CD14-positive monocyte (primary cell): Measurements from ENCODE around the gene C1QC. TPM values are rescaled to one million over a fixed set of nuclear protein-coding genes. Genes with fewer than 3 reads are reported as not detected.

ENCODE experiments used
- DNase-seq, 3 donors: peaks; one replicate each; pipeline ENCODE4 v3.0.0-alpha.2; 2011 to 2022
- H2AFZ ChIP-seq: 2 replicates; pipeline ENCODE4 v1.6.0; 2012; ENCODE audit warnings: mild to moderate bottlenecking, low read depth, low read length, inconsistent platforms; ENCODE audit not compliant: insufficient read depth, poor library complexity, severe bottlenecking
- H3K27ac ChIP-seq, 2 donors: 1 replicate in 1 of 2; 2 replicates in 1 of 2; pipeline ENCODE4 v1.5.1; 2012 to 2013; ENCODE audit warnings: low read length in 2 of 2, control low read depth in 1 of 2, inconsistent platforms in 1 of 2, low read depth in 1 of 2, mild to moderate bottlenecking in 1 of 2
- H3K27me3 ChIP-seq, 2 donors: one replicate each; pipeline versions ENCODE4 v1.6.0 to v1.6.1; 2011 to 2013; ENCODE audit warnings: low read length in 2 of 2; ENCODE audit not compliant: control insufficient read depth in 2 of 2, insufficient read depth in 2 of 2
- H3K36me3 ChIP-seq, 2 donors: replicated peaks in 1 of 2; 1 replicate in 1 of 2; 2 replicates in 1 of 2; pipeline versions ENCODE4 v1.5.1 to v1.6.1; 2012 to 2013; ENCODE audit warnings: low read length in 2 of 2, control low read depth in 1 of 2, inconsistent platforms in 1 of 2, mild to moderate bottlenecking in 1 of 2; ENCODE audit not compliant: insufficient read depth in 2 of 2, control insufficient read depth in 1 of 2
- H3K4me1 ChIP-seq, 2 donors: 1 replicate in 1 of 2; 2 replicates in 1 of 2; pipeline versions ENCODE4 v1.5.1 to v1.6.1; 2012 to 2013; ENCODE audit warnings: low read length in 2 of 2, control low read depth in 1 of 2, inconsistent platforms in 1 of 2, mild to moderate bottlenecking in 1 of 2, moderate library complexity in 1 of 2; ENCODE audit not compliant: insufficient read depth in 2 of 2, control insufficient read depth in 1 of 2
- H3K4me2 ChIP-seq: replicated peaks from 2 replicates; pipeline ENCODE3; 2012; ENCODE audit warnings: low read length, moderate library complexity, mild to moderate bottlenecking; ENCODE audit not compliant: poor library complexity, severe bottlenecking; ENCODE audit errors: extremely low read depth
- H3K4me3 ChIP-seq, 3 experiments: fragments of 200-600 bp in 1 of 3; sonication (generic) in 1 of 3; replicated peaks in 1 of 3; 1 replicate in 2 of 3; 2 replicates in 1 of 3; pipeline ENCODE4 v1.5.1; 2011 to 2013; ENCODE audit warnings: low read length in 3 of 3, mild to moderate bottlenecking in 3 of 3, control low read depth in 2 of 3, low read depth in 2 of 3, inconsistent platforms in 1 of 3, moderate library complexity in 1 of 3
- H3K79me2 ChIP-seq: 2 replicates; pipeline ENCODE4 v1.6.0; 2012; ENCODE audit warnings: mild to moderate bottlenecking, control low read depth, inconsistent platforms, low read length, moderate library complexity; ENCODE audit not compliant: insufficient read depth
- H3K9ac ChIP-seq: 2 replicates; pipeline ENCODE4 v1.6.0; 2017; ENCODE audit warnings: low read length, mild to moderate bottlenecking; ENCODE audit not compliant: insufficient read depth, poor library complexity, severe bottlenecking
- H3K9me3 ChIP-seq, 2 donors: replicated peaks in 1 of 2; 1 replicate in 1 of 2; 2 replicates in 1 of 2; pipeline versions ENCODE4 v1.5.1 to v1.6.1; 2012 to 2013; ENCODE audit warnings: low read length in 2 of 2, control low read depth in 1 of 2; ENCODE audit not compliant: control insufficient read depth in 1 of 2, insufficient read depth in 1 of 2
- H4K20me1 ChIP-seq: 2 replicates; pipeline ENCODE4 v1.6.0; 2012; ENCODE audit warnings: mild to moderate bottlenecking, low read length, control low read depth, moderate library complexity; ENCODE audit not compliant: insufficient read depth
- H3K27ac Mint-ChIP-seq, 7 donors: one replicate each; pipeline ENCODE4 v1.8.0; 2020; ENCODE audit warnings: mild to moderate bottlenecking in 7 of 7, mixed read lengths in 7 of 7, moderate library complexity in 6 of 7, inconsistent platforms in 2 of 7
- H3K27me3 Mint-ChIP-seq, 3 donors: one replicate each; pipeline ENCODE4 v1.8.0; 2021 to 2022; ENCODE audit warnings: low read depth in 3 of 3, mild to moderate bottlenecking in 3 of 3, mixed read lengths in 3 of 3, moderate library complexity in 3 of 3, inconsistent platforms in 1 of 3
- H3K36me3 Mint-ChIP-seq, 2 donors: one replicate each; pipeline ENCODE4 v1.8.0; 2020; ENCODE audit warnings: mixed read lengths in 2 of 2, inconsistent platforms in 1 of 2, mild to moderate bottlenecking in 1 of 2
- H3K4me1 Mint-ChIP-seq: one replicate; pipeline ENCODE4 v1.8.0; 2020; ENCODE audit warnings: mild to moderate bottlenecking, mixed read lengths
- H3K4me3 Mint-ChIP-seq, 2 donors: one replicate each; pipeline ENCODE4 v1.8.0; 2020; ENCODE audit warnings: mild to moderate bottlenecking in 2 of 2, mixed read lengths in 2 of 2, moderate library complexity in 1 of 2
- H3K9me3 Mint-ChIP-seq, 7 donors: one replicate each; pipeline ENCODE4 v1.8.0; 2020 to 2022; ENCODE audit warnings: mixed read lengths in 7 of 7, mild to moderate bottlenecking in 6 of 7, moderate library complexity in 6 of 7, inconsistent platforms in 2 of 7
- WGBS: methylation state at CpG from one replicate; pipeline ENCODE4 v1.1.5; 2013; ENCODE audit warnings: missing lambda C conversion rate; ENCODE audit not compliant: insufficient coverage; 5-methylcytosine and 5-hydroxymethylcytosine counted together
- intact Hi-C, 2 donors: fragments of 100-400 bp; cut with micrococcal nuclease; formaldehyde crosslinking; loops; one replicate each; pipeline versions ENCODE4 v1.15.0 to v1.15.1; 2023
- polyA plus RNA-seq, 3 donors: library from polyadenylated mRNA; depleted of rRNA in 1 of 3; unstranded in 2 of 3; stranded (reverse) in 1 of 3; fragments of 300-500 nt in 2 of 3; fragments of >200 nt in 1 of 3; fragmentation: Illumina TruSeq in 2 of 3; gene quantifications; 1 replicate in 2 of 3; 2 replicates in 1 of 3; pipeline ENCODE4 v1.2.3, GENCODE V29; 2012 to 2021
- TF ChIP-seq, protein P1 (sequence below): fragments of 200-600 bp; IDR thresholded peaks from one replicate; pipeline ENCODE4 v1.8.0; 2022; ENCODE audit warnings: antibody characterized with exemption, mild to moderate bottlenecking

Gene C1QC
- polyA plus RNA-seq, 3 donors, result 0.74 to 3.6 (median 0.85) TPM

GRCh38 chr1:22680726-22681125 is 37.3 kb downstream of the C1QC start:
- no peak overlapping the region for H3K9ac ChIP-seq
- no peak overlapping the region for H3K4me2 ChIP-seq
- Mint-ChIP-seq H3K27me3 (peaks cover 4 to 5% (median 5%) of the 10 kb centered on the region in 3 donors), H3K27ac (no peak overlapping the region), H3K4me1 (no peaks in the 10 kb centered on the region), H3K4me3 (no peak overlapping the region), H3K9me3 (no peaks in the 10 kb centered on the region), H3K36me3 (no peaks in the 10 kb centered on the region)
- no peak overlapping the region for H2AFZ ChIP-seq
- WGBS, result 93% methylated on average over 3 of the region's 9 CpGs
- H4K20me1 ChIP-seq, result no peaks in the 10 kb centered on the region
- H3K27ac ChIP-seq, result no peak overlapping the region
- intact Hi-C loops, result no loop called here
- H3K9me3 ChIP-seq, result no peaks in the 10 kb centered on the region
- DNase-seq, result no peak
- no peak overlapping the region for H3K4me3 ChIP-seq
- no peaks in the 10 kb centered on the region for H3K36me3 ChIP-seq
- H3K79me2 ChIP-seq, result no peaks in the 10 kb centered on the region
- TF ChIP-seq, protein P1, sequence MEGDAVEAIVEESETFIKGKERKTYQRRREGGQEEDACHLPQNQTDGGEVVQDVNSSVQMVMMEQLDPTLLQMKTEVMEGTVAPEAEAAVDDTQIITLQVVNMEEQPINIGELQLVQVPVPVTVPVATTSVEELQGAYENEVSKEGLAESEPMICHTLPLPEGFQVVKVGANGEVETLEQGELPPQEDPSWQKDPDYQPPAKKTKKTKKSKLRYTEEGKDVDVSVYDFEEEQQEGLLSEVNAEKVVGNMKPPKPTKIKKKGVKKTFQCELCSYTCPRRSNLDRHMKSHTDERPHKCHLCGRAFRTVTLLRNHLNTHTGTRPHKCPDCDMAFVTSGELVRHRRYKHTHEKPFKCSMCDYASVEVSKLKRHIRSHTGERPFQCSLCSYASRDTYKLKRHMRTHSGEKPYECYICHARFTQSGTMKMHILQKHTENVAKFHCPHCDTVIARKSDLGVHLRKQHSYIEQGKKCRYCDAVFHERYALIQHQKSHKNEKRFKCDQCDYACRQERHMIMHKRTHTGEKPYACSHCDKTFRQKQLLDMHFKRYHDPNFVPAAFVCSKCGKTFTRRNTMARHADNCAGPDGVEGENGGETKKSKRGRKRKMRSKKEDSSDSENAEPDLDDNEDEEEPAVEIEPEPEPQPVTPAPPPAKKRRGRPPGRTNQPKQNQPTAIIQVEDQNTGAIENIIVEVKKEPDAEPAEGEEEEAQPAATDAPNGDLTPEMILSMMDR, result no peak
- H3K27me3 ChIP-seq, result no peaks in the 10 kb centered on the region
- H3K4me1 ChIP-seq, result no peaks in the 10 kb centered on the region

- no peak overlapping the region for H3K27ac ChIP-seq
- H3K27ac Mint-ChIP-seq, result no peak overlapping the region
- intact Hi-C loops, result no loop called here
- H3K27me3 ChIP-seq, result no peaks in the 10 kb centered on the region
- H3K36me3 ChIP-seq, result no peaks in the 10 kb centered on the region
- peaks cover 3 to 5% (median 3%) of the 10 kb centered on the region in 3 donors for H3K27me3 Mint-ChIP-seq
- no peaks in the 10 kb centered on the region for H3K4me1 ChIP-seq
- no peak overlapping the region for H3K4me3 ChIP-seq
- no peaks in the 10 kb centered on the region for H4K20me1 ChIP-seq
- TF ChIP-seq, protein P1, result no peak
- H3K79me2 ChIP-seq, result no peaks in the 10 kb centered on the region
- no peak for DNase-seq
- H2AFZ ChIP-seq, result no peak overlapping the region
- no peaks in the 10 kb centered on the region for H3K9me3 ChIP-seq
- H3K36me3 Mint-ChIP-seq, result no peaks in the 10 kb centered on the region
- H3K4me3 Mint-ChIP-seq, result no peak overlapping the region
- no peaks in the 10 kb centered on the region for H3K4me1 Mint-ChIP-seq
- H3K9ac ChIP-seq, result no peak overlapping the region
- WGBS, result 83% methylated on average over 8 of the region's 15 CpGs
- no peaks in the 10 kb centered on the region for H3K9me3 Mint-ChIP-seq
- no peak overlapping the region for H3K4me2 ChIP-seq
These were observed 38.3 kb downstream of the C1QC start for GRCh38 chr1:22681556-22682276.
